ENCODE results near the gene TCERG1L. TPM values are rescaled to one million over a fixed set of nuclear protein-coding genes. Genes with fewer than 3 reads are reported as not detected.

The TCERG1L gene
- total and polyA plus RNA-seq, 11 donors = 0.11 to 0.25 TPM; not detected in 9

DNA sequence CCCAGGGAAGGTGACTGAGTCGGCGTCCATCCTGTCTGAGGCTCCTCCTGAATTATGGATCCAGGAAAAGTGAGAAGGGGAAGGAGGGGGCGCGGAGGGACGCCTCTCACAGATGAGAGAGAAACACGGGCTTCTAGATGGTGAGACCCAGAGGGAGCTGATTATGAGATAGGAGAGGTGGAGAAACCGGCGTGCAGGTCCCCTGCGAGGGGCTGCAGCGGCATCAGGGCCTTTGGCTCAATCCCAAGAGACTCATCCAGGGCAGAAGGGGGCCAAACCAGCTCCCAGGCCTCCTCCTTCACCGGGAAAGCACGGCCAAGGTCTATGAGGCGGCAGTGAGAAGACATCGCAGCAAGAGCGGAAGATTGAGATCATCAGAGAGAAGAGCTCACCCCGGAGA is 70.8 kb downstream of the TCERG1L start:
- no peaks in the 10 kb centered on the region for H3K4me1 ChIP-seq
- no peak overlapping the region for H3K27ac ChIP-seq
- intact Hi-C loops (cut with DNase I) = no loop called here
- peaks cover 0 to 49% (median 16%) of the 10 kb centered on the region in 9 donors for H3K27me3 ChIP-seq
- H3K36me3 ChIP-seq = no peaks in the 10 kb centered on the region
- no peak overlapping the region for H3K4me3 ChIP-seq
- DNase-seq = no peak
- no peaks in the 10 kb centered on the region for H3K9me3 ChIP-seq
- TF ChIP-seq POLR2A (IDR thresholded peaks at IDR 0.05) = no peak
- TF ChIP-seq, protein P1, sequence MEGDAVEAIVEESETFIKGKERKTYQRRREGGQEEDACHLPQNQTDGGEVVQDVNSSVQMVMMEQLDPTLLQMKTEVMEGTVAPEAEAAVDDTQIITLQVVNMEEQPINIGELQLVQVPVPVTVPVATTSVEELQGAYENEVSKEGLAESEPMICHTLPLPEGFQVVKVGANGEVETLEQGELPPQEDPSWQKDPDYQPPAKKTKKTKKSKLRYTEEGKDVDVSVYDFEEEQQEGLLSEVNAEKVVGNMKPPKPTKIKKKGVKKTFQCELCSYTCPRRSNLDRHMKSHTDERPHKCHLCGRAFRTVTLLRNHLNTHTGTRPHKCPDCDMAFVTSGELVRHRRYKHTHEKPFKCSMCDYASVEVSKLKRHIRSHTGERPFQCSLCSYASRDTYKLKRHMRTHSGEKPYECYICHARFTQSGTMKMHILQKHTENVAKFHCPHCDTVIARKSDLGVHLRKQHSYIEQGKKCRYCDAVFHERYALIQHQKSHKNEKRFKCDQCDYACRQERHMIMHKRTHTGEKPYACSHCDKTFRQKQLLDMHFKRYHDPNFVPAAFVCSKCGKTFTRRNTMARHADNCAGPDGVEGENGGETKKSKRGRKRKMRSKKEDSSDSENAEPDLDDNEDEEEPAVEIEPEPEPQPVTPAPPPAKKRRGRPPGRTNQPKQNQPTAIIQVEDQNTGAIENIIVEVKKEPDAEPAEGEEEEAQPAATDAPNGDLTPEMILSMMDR (IDR thresholded peaks at IDR 0.05) = no peak
- no peak for ATAC-seq
- WGBS, 4 donors = 77 to 79% (median 78%) methylated on average over 16 of the region's 16 CpGs

DNA sequence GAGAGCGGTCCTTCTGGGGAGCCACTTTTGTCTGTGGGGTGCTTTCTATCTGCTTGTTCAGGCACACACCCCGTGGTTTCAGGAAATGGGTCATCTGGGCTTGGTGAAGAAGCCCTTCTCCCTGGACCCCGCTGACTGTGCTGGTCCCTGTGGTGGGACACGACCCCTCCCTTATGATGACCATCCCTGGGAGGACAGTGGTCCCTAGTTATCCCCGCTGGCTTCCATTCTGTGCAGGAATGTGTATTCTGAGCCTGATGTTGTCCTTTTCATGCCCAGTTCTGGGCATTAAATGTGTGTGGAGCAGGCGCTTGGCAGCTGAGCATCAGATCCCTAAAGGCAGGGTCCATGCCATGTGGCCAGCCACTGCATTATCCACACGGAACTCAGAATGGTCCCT is 71.6 kb downstream of the TCERG1L start:
- ATAC-seq (no peak), DNase-seq (no peak)
- Histone ChIP-seq H3K36me3 (no peaks in the 10 kb centered on the region), H3K4me1 (no peaks in the 10 kb centered on the region), H3K4me3 (no peak overlapping the region), H3K27ac (no peak overlapping the region), H3K9me3 (no peaks in the 10 kb centered on the region), H3K27me3 (peaks cover 0 to 46% (median 14%) of the 10 kb centered on the region in 9 donors)
- no peak for TF ChIP-seq POLR2A (IDR thresholded peaks at IDR 0.05)
- TF ChIP-seq, protein P1 (IDR thresholded peaks at IDR 0.05) = no peak
- intact Hi-C loops (cut with DNase I) = no loop called here
- WGBS, 4 donors = 75 to 90% (median 81%) methylated on average over 7 of the region's 7 CpGs

DNA sequence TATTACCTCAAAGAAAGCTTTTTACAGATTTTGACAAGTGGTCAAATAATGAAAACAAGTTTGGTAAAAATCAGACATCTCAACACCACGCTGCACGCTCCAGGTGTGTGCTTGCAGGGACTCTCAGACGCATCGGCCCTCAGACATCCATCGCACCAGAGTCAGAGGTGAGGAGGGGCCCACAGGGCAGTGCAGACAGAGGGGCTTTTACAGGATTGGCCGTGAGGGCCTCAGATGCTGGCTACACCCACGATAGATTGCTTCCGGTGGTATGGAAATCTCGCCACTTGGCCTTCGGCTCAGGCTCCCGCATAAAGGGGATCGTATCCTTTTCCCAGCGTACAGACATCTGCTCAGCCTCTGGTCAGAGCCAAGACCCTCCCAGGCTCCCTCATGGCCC is 72.1 kb downstream of the TCERG1L start:
- 60 to 79% (median 69%) methylated on average over 13 of the region's 13 CpGs for WGBS, 4 donors
- Histone ChIP-seq H3K27me3 (peaks cover 0 to 42% (median 10%) of the 10 kb centered on the region in 9 donors), H3K4me3 (no peak overlapping the region), H3K9me3 (no peaks in the 10 kb centered on the region), H3K4me1 (no peaks in the 10 kb centered on the region), H3K27ac (no peak overlapping the region), H3K36me3 (no peaks in the 10 kb centered on the region)
- DNase-seq (no peak), ATAC-seq (no peak)
- intact Hi-C loops (cut with DNase I) = no loop called here
- no peak for TF ChIP-seq POLR2A (IDR thresholded peaks at IDR 0.05)
- TF ChIP-seq, protein P1 (IDR thresholded peaks at IDR 0.05) = no peak

DNA sequence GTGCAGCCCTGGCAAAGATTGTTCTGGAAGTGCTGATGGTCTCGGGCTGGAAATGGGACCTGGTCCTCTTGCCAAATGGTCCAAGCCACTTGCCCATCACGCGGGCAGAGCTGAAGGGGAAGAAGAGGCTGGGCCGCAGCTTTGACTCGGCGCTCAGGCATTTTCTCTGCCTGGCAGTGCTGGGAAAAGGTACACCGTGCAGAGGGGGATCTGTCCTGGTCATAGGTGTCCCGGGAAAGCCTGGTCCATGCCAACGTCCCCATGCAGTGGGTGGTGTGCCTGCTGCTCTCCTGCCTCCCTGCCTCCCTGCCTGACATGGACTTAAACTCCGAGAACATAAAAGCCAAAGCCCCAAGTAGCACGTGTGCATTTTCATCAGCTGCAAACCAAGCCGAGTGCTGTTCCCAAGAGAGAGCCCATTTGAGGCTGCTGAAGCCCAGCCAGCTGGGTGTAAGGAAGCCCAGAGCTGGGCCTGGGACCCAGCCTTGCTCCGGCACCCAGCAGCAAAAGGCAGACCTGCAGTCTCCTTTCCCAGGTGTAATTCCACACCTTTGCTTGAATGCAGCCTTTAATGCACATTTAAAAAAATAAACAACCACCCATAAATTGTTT is 72.7 kb downstream of the TCERG1L start:
- Histone ChIP-seq H3K27me3 (peaks cover 0 to 36% (median 10%) of the 10 kb centered on the region in 9 donors), H3K27ac (no peak overlapping the region), H3K4me1 (no peaks in the 10 kb centered on the region), H3K4me3 (no peak overlapping the region), H3K36me3 (no peaks in the 10 kb centered on the region), H3K9me3 (peaks cover 0 to 3% (median 0%) of the 10 kb centered on the region in 12 donors)
- intact Hi-C loops (cut with DNase I) = no loop called here
- TF ChIP-seq, protein P1 (IDR thresholded peaks at IDR 0.05) = no peak
- TF ChIP-seq POLR2A (IDR thresholded peaks at IDR 0.05) = no peak
- ATAC-seq (no peak), DNase-seq (no peak)
- WGBS, 4 donors = 73 to 77% (median 76%) methylated on average over 11 to 13 of the region's 13 CpGs
